Mesendoderm (in vitro differentiated cells): Measurements from ENCODE around the gene SMIM24.
"Not testable (repeated sequence)": the region's sequence is repeated elsewhere in the genome, so short reads cannot be mapped to it uniquely, and the experiment has no call there.

Experiments
- DNase-seq: peaks from one replicate; pipeline ENCODE4 v3.0.0; 2013
- H2AK5ac ChIP-seq: 2 replicates; pipeline ENCODE4 v1.6.1; 2013; ENCODE audit warnings: low read length, inconsistent platforms
- H2BK120ac ChIP-seq: 2 replicates; pipeline ENCODE4 v1.6.1; 2013; ENCODE audit warnings: low read depth, mild to moderate bottlenecking, low read length, moderate library complexity, mixed read lengths
- H2BK15ac ChIP-seq: replicated peaks from 2 replicates; pipeline ENCODE4 v1.6.1; 2013; ENCODE audit warnings: low read depth, mild to moderate bottlenecking, moderate library complexity
- H2BK5ac ChIP-seq: 2 replicates; pipeline ENCODE4 v1.6.1; 2013; ENCODE audit warnings: low read length, inconsistent platforms
- H3K18ac ChIP-seq: 2 replicates; pipeline ENCODE4 v1.6.1; 2013; ENCODE audit warnings: mild to moderate bottlenecking, low read length, mixed read lengths
- H3K23ac ChIP-seq: one replicate; pipeline ENCODE4 v1.6.1; 2013; ENCODE audit warnings: low read length
- H3K27ac ChIP-seq: 2 replicates; pipeline ENCODE4 v1.5.1; 2013; ENCODE audit warnings: low read depth, mild to moderate bottlenecking, inconsistent platforms, low read length, moderate library complexity
- H3K27me3 ChIP-seq: 2 replicates; pipeline ENCODE4 v1.6.1; 2013; ENCODE audit warnings: low read length, control low read depth, mild to moderate bottlenecking, inconsistent platforms; ENCODE audit not compliant: insufficient read depth, poor library complexity
- H3K36me3 ChIP-seq: 2 replicates; pipeline ENCODE4 v1.6.1; 2013; ENCODE audit warnings: low read length, inconsistent platforms; ENCODE audit not compliant: control insufficient read depth, insufficient read depth
- H3K4ac ChIP-seq: one replicate; pipeline ENCODE4 v1.6.1; 2013; ENCODE audit warnings: low read depth, mild to moderate bottlenecking, low read length, moderate library complexity
- H3K4me1 ChIP-seq: 2 replicates; pipeline ENCODE4 v1.6.1; 2013; ENCODE audit warnings: low read depth, low read length, inconsistent platforms; ENCODE audit not compliant: control insufficient read depth
- H3K4me2 ChIP-seq: 2 replicates; pipeline ENCODE4 v1.6.1; 2013; ENCODE audit warnings: low read length
- H3K4me3 ChIP-seq: 2 replicates; pipeline ENCODE4 v1.5.1; 2013; ENCODE audit warnings: mild to moderate bottlenecking, low read length
- H3K56ac ChIP-seq: one replicate; pipeline ENCODE4 v1.6.1; 2013; ENCODE audit warnings: low read length
- H3K79me1 ChIP-seq: 2 replicates; pipeline ENCODE4 v1.6.1; 2013; ENCODE audit warnings: low read length, inconsistent platforms
- H3K79me2 ChIP-seq: 2 replicates; pipeline ENCODE4 v1.6.1; 2013; ENCODE audit warnings: mild to moderate bottlenecking, low read length; ENCODE audit not compliant: control insufficient read depth, insufficient read depth
- H3K9ac ChIP-seq: 2 replicates; pipeline ENCODE4 v1.6.1; 2013; ENCODE audit warnings: low read length, inconsistent platforms
- H4K5ac ChIP-seq: one replicate; pipeline ENCODE4 v1.6.1; 2013; ENCODE audit warnings: low read length
- H4K8ac ChIP-seq: one replicate; pipeline ENCODE4 v1.6.1; 2013; ENCODE audit warnings: low read depth, mild to moderate bottlenecking, control low read depth, low read length, moderate library complexity
- WGBS: extraction: QIAGEN DNeasy Blood & Tissue Kit; methylation state at CpG from one replicate; pipeline ENCODE4 v1.1.7; 2013; ENCODE audit warnings: low lambda C conversion rate, missing lambda C conversion rate; ENCODE audit not compliant: insufficient coverage; ENCODE audit errors: extremely low coverage; 5-methylcytosine and 5-hydroxymethylcytosine counted together

SMIM24 gene

DNA sequence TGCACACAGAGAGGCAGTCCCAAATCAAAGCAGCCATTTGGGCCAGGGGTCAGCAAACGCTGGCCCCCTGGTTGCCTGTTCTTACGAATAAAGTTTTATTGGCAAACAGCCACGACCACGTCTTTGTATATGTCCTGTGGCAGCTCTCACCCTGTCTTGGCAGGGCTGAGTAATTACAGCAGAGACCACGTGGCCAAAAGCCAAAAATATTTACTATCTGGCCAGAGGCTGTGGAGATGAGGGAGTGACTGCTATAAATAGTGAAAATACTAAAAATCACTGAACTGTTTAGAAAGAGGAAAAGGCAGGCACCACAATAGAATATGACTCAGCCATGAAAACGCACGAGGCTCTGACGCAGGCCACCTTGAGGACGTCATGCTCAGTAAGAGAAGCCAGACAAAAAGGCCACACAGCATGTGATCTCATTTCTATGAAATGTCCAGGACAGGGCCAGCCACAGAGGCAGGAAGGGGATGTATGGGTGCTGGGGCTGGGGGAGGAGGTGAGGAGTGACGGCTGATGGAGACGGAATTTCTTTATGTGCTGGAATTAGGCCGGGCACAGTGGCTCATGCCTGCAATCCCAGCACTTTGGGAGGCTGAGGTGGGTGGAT lies 29.4 kb downstream of the SMIM24 start:
- H3K27ac ChIP-seq, result no peak overlapping the region
- DNase-seq, result no peak

DNA sequence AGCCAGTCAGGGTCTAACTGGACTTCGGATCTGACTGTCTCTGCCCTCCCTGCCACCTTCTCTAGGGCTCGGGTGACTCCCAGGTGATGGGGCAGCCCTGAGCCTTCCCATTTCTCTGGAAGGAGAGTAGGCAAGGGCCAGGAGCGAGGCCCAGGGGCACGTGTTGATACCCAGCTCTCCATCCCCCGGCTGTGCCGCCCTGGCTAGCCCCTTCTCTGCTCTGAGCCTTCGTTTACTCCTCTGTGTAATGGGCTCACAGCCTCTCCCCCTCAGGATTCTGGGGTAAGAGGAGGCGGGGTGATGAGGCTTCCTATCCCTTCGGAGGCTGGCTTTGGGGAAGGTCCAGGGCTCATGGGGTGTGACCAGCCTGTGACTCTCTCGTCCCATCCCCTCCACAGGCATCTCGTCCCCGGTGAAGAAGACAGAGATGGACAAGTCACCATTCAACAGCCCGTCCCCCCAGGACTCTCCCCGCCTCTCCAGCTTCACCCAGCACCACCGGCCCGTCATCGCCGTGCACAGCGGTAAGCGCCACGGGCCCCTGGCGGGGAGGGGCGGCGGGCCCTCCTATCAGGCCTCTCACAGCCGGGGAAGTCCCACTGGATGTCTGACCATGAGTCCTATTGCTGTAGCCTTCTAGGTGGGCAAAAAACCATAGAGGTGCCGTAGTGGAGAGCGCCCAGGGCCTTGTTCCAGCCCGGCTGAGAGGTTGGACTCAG lies 31.6 kb downstream of the SMIM24 start:
- no peak overlapping the region for H2AK5ac ChIP-seq
- no peak overlapping the region for H3K23ac ChIP-seq
- H3K79me1 ChIP-seq, result no peaks in the 10 kb centered on the region
- H3K4me1 ChIP-seq, result peaks cover 5% of the 10 kb centered on the region
- H3K18ac ChIP-seq, result no peak overlapping the region
- H2BK120ac ChIP-seq, result no peak overlapping the region
- H2BK15ac ChIP-seq, result no peak overlapping the region
- H3K36me3 ChIP-seq, result no peaks in the 10 kb centered on the region
- H3K79me2 ChIP-seq, result no peaks in the 10 kb centered on the region
- no peaks in the 10 kb centered on the region for H3K27me3 ChIP-seq
- no peak overlapping the region for H3K4ac ChIP-seq
- no peak overlapping the region for H3K4me3 ChIP-seq
- no peak overlapping the region for H4K5ac ChIP-seq
- no peak overlapping the region for H4K8ac ChIP-seq
- no peak overlapping the region for H2BK5ac ChIP-seq
- WGBS, result no CpG with 5 or more reads among the region's 28 CpGs
- H3K56ac ChIP-seq, result no peak overlapping the region
- H3K27ac ChIP-seq, result no peak overlapping the region
- H3K9ac ChIP-seq, result no peak overlapping the region
- DNase-seq, result no peak
- H3K4me2 ChIP-seq, result no peak overlapping the region

More for the DNA sequence above, 29.4 kb downstream of the SMIM24 start:
- H4K8ac ChIP-seq, result no peak overlapping the region
- no peak overlapping the region for H3K18ac ChIP-seq
- no peak overlapping the region for H4K5ac ChIP-seq
- no peak overlapping the region for H3K23ac ChIP-seq
- H3K79me1 ChIP-seq, result no peaks in the 10 kb centered on the region
- H3K27me3 ChIP-seq, result no peaks in the 10 kb centered on the region
- no peak overlapping the region for H3K9ac ChIP-seq
- H2BK120ac ChIP-seq, result no peak overlapping the region
- no peaks in the 10 kb centered on the region for H3K79me2 ChIP-seq
- H3K36me3 ChIP-seq, result no peaks in the 10 kb centered on the region
- no peak overlapping the region for H2BK5ac ChIP-seq
- H3K56ac ChIP-seq, result no peak overlapping the region
- H3K4me3 ChIP-seq, result no peak overlapping the region
- H3K4me2 ChIP-seq, result no peak overlapping the region
- H2AK5ac ChIP-seq, result no peak overlapping the region
- no CpG with 5 or more reads among the region's 12 CpGs for WGBS
- H3K4ac ChIP-seq, result no peak overlapping the region
- H3K4me1 ChIP-seq, result no peaks in the 10 kb centered on the region
- no peak overlapping the region for H2BK15ac ChIP-seq

DNA sequence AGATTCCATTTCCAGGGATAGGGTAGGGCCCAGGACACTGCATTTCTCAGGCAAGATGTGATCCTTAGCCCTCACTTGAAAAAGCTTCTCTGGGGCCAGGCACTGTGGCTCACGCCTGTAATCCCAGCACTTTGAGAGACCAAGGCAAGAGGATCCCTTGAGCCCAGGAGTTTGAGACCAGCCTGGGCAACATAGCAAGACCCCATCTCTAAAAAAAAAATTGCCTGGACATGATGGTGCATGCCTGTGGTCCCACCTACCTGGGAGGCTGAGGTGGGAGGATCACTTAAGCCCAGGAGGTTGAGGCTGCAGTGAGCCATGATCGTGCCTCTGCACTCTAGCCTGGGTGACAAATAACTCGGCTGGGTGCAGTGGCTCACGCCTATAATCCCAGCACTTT lies 33.7 kb downstream of the SMIM24 start:
- H3K79me1 ChIP-seq, H3K27me3 ChIP-seq, H4K5ac ChIP-seq, H3K27ac ChIP-seq, H3K56ac ChIP-seq, H3K4ac ChIP-seq, H3K18ac ChIP-seq, H2AK5ac ChIP-seq, H3K23ac ChIP-seq, H2BK120ac ChIP-seq, H2BK15ac ChIP-seq, H3K79me2 ChIP-seq, DNase-seq, H4K8ac ChIP-seq, H3K4me3 ChIP-seq, H2BK5ac ChIP-seq, H3K36me3 ChIP-seq, H3K9ac ChIP-seq, H3K4me1 ChIP-seq, H3K4me2 ChIP-seq: not testable (repeated sequence)
- no CpG with 5 or more reads among the region's 4 CpGs for WGBS

DNA sequence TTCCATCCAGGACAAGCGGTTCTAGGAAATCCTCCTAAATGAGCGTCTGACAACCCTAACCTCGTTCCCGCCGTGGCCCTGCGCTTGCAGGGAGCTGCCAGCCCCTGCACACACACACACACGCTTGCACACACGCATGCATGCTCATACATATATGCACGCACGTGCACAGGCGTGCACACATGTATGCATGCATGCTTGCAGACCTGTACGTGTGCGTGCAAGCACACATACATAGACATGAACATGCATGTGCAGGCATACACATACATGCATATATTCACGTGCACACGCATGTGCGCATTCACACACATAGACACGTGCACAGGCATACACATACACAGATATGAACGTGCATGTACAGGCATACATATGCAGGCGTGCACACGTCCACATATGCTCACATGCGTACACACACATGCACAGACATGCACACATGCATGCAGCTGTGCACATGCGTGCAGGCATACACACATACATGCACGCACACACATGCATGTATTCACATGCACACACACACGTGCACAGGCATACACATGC lies 35.6 kb downstream of the SMIM24 start:
- peaks cover 6% of the 10 kb centered on the region for H3K4me1 ChIP-seq
- no peak overlapping the region for H2AK5ac ChIP-seq
- DNase-seq, result no peak
- no peak overlapping the region for H4K5ac ChIP-seq
- no peaks in the 10 kb centered on the region for H3K36me3 ChIP-seq
- no peak overlapping the region for H2BK15ac ChIP-seq
- no peak overlapping the region for H3K4me2 ChIP-seq
- no peak overlapping the region for H3K9ac ChIP-seq
- no peak overlapping the region for H3K27ac ChIP-seq
- H3K4me3 ChIP-seq, result no peak overlapping the region
- H4K8ac ChIP-seq, result no peak overlapping the region
- H2BK120ac ChIP-seq, result no peak overlapping the region
- no peaks in the 10 kb centered on the region for H3K79me2 ChIP-seq
- no CpG with 5 or more reads among the region's 24 CpGs for WGBS
- H3K23ac ChIP-seq, result no peak overlapping the region
- no peaks in the 10 kb centered on the region for H3K27me3 ChIP-seq
- H3K56ac ChIP-seq, result peak overlapping the region; percentile 58
- H3K79me1 ChIP-seq, result no peaks in the 10 kb centered on the region
- no peak overlapping the region for H3K18ac ChIP-seq
- no peak overlapping the region for H3K4ac ChIP-seq
- H2BK5ac ChIP-seq, result no peak overlapping the region

DNA sequence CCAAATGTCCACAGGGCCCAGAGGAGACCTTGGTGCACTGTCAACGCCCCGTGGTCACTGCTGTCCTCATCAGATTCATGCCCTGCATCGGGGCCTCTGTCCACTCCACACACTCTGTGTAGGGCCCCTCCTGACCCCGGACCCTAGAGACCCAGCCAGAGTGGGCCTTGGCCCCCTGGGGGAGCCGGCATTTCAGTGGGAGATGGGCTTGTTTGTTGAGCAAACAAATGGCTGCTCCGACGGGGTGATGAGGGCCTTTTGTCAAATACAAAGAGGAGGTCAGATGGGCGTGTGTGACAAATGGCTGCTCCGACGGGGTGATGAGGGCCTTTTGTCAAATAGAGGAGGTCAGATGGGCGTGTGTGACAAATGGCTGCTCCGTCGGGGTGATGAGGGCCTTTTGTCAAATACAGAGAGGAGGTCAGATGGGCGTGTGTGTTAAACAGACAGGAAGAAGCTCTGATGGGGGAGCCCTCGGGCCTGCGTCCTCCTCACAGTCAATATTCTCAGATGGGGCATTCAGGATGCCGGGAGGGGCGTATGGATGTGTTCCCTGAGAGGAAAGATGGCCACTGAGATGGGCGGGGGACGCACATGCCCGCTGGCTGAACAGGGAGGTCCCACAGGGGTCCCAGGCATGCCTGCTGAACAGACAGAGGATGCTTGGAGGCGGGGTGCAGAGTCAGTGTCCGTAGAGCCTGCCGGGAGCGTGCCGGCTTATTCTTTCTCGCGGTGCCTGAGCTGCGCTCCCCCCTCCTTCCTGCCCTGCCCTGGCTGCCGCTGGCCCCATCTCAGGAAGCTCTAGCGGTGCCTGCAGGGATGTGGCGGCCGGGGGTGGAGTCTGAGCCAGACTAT lies 36.3 kb downstream of the SMIM24 start:
- H3K4me3 ChIP-seq, result no peak overlapping the region
- no peak overlapping the region for H4K5ac ChIP-seq
- peak overlapping the region; percentile 76 for H3K4ac ChIP-seq
- H3K4me1 ChIP-seq, result peaks cover 6% of the 10 kb centered on the region
- no peaks in the 10 kb centered on the region for H3K27me3 ChIP-seq
- H2AK5ac ChIP-seq, result no peak overlapping the region
- no peak overlapping the region for H3K18ac ChIP-seq
- no peaks in the 10 kb centered on the region for H3K79me1 ChIP-seq
- H3K27ac ChIP-seq, result no peak overlapping the region
- H2BK5ac ChIP-seq, result peak overlapping the region; percentile 71
- H3K79me2 ChIP-seq, result no peaks in the 10 kb centered on the region
- WGBS, result no CpG with 5 or more reads among the region's 33 CpGs
- H3K36me3 ChIP-seq, result no peaks in the 10 kb centered on the region
- peak; percentile 90 for DNase-seq
- H3K56ac ChIP-seq, result peak overlapping the region; percentile 73
- H3K4me2 ChIP-seq, result no peak overlapping the region
- no peak overlapping the region for H4K8ac ChIP-seq
- H3K23ac ChIP-seq, result no peak overlapping the region
- H2BK120ac ChIP-seq, result peak overlapping the region; percentile 1
- peak overlapping the region; percentile 47 for H3K9ac ChIP-seq
- H2BK15ac ChIP-seq, result no peak overlapping the region
